NOMO-1 treated with DMSO at 0.1 percent for 48 hours (cell line): Measurements from ENCODE around the gene IQGAP2.
A peak's percentile ranks its signal among the peaks of the same experiment; 100 is the strongest.

Experiments used
- DNase-seq: peaks from one replicate; lab custom pipeline; 2025; ENCODE audit not compliant: unreplicated experiment; lab: John Stamatoyannopoulos, UW

The IQGAP2 gene

DNA sequence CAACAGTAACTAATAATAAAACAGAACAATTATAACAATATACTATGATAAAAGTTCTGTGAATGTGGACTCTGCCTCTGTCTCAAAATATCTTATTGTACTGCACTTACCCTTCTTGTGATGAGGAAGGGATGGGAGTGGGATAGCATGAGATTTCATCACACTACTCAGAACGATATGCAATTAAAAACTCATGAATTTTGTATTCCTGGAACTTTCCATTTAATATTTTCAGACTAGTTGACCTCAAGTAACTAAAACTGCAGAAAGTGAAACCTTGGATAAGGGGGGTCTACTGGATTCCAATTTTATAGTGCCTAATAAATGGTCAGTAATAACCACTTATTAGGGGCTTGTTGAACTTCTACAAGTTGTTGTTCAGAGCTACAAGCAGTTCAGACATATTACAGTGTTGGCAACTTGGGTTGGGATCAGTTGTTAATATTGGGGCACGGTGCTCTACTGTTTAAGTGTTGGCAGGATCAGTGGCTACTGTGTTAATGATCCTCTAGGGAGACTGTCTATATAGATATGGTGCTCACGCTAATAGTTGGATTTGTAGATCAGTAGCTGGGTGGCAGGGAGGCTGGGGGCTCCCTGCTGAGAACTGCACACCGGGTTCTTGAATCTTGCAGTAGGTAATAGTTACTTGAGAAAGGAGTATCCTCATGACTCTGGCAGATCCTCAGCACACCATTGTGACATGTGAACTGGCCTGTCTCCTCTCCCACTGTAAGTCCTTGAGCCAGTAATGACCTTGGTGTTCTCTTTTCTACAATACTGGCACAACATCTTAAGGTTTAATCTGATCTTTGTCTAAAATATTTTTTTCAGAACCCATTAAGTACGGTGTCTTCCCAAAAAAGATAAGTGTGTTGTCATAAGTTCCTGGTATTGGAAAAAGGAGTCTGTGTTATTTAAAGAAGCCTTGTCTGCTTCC lies 158.1 kb downstream of the IQGAP2 start:
- DNase-seq, result no peak

DNA sequence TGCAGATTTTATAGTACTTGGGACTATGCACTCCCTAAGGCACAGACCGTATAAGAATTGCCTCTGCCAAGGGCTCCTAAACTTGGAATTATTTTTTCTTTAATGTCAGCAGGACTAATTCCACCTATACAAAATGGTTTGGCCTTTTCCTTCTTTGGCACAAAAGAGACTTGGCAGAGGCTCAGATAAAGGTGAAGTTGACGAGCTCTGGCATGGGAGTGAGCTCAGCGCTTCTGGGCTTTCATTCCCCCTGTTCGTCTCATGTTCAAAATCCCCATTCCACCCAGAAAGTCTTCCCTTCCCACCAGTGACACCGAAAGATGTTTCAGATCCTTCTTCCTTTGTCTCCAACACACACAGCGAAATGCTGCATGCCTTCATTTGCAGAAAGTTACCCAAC lies 158.9 kb downstream of the IQGAP2 start:
- DNase-seq, result no peak

DNA sequence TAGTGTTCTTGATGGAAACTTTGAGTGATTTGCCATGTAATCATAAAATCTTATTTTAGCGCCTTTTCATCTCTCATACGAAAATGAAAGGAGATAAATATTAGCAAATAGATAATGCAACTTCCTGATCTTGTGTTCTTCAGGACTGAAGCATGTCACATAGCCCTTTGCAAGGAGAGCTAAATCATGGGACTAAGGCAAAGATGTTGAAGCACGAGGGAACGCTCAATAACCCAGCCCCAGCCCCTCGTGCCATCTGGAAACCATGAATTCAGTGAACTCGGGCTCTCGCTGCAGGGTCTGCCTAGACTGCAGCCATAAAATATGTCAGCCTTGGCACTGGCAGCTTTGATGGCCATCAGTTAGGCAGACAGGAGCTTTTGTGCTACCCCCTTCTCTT lies 161.9 kb downstream of the IQGAP2 start:
- DNase-seq, result no peak

DNA sequence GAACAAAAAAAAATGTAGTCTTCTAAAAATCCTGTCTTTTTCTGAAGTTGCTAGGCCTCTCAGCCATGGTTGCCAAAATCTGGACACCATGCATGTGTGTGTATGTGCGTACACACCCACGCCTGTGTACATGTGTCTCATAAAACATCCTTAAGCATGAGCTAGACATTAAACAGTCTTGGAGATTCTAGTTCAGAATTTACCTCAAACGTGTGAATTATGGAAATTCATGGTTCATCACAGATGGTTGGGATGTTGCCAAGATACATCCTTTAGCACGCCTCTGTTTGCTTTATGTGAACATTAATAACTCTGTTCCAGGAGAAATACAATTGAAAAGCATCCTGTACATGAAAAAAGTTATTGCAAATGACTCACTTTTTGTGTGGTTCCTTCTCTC lies 167.1 kb downstream of the IQGAP2 start:
- DNase-seq, result no peak

DNA sequence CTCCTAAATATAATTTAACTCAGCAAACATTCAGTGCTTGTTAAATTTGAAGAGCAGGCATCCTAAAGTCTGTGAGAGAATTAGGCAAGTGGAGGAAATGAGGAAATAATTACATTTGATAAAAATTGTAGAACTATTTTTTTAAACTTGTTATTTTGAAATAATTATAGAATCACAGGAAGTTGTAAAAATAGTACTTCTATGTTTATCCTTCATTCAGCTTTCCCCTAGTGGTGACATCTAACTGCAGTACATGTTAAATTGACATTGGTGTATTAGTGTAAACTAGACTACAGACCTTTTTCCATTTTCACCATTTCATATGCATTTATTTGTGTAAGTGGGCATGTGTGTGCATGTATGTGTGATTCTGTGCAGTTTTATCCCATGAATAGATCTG lies 168.5 kb downstream of the IQGAP2 start:
- DNase-seq, result peak; percentile 61

DNA sequence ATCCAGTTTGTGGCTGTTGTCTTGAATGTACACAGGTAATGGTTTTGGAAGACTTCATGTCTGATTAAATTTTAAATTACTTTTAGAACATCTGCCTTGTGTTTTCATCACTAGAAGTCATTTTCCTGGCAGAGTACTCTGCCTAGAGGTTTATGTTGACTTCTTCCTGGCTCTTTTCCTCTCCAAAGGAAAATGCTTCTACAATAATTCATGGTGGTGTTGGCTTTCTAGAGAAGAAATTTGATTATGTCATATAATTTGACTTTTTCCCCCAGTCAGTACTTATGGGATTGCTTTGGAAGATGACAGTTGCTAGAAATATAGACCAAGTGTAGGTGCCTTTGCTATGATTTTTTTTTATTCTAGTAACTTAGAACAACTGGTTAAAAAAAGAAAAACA lies 173.4 kb downstream of the IQGAP2 start:
- no peak for DNase-seq

DNA sequence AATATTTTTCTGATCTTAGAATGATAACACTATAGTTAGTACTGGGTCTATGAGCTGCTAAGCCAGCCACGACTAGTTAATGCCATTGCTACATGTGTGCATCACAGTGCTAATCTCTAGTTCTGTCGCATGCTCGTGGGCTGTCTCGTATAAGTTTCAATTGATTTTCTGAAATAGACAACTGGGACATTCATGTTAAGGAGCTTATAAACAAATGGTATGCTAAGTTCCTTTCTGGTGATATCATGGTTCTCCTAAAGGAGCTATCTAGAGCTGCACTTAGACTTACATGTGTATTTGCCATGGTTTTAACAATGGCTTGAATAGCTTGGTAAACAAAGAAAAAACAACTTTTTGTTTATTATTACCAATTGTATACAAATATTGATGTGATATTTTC lies 173.9 kb downstream of the IQGAP2 start:
- DNase-seq, result no peak

DNA sequence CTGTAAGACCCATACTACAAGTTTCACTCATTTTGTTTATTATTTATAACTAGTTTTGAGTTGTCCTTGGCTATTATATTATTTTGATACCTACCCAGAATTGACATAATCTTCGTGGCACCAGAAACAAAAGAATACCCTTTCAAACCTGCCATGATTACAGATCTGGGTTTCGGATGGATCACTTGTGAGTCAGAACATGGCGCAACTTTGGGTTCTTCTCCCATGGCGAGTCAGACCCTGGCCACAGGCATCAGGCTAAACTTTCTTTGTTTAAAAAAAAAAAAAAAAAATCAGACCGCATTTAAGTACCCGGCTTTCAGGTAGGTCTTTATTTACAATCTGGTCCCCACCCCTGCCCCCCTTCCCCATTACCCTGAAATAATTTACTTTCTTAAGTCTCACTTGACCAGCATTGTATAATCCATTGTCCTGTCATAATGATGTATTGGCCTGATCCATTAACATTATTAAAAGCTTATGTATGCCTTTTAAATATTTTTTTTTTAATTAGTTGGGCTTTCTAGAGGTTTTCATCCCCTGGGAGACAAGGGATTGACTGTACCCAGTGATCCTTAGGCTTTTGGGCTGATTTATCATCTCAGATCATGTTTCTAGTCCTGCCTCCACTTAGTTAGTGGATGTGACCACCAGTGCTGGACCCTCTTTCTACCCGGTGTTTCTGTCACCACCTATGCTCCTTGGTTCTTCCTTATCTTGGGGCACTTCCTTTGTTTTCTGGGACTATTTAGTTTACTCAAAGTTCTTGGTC lies 176.3 kb downstream of the IQGAP2 start:
- no peak for DNase-seq

DNA sequence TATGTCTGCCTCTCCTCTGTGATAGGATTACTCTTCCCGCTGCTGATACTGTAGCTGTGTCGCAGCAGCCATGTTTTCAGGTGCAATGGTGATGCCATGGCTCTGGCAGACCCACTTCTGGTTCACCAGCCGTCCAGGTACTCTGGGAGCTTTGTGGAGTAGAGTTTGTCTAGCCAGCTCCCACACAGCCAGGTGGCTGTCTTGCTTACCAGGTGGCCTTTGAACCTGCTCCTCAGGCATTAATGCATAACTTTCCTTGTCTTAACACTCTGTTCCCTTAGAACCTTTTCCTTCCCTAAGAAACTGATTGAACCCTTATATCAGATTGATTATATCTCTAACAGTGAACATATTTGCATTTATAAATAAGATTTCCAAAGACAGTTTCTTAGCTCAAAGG lies 177.9 kb downstream of the IQGAP2 start:
- no peak for DNase-seq

DNA sequence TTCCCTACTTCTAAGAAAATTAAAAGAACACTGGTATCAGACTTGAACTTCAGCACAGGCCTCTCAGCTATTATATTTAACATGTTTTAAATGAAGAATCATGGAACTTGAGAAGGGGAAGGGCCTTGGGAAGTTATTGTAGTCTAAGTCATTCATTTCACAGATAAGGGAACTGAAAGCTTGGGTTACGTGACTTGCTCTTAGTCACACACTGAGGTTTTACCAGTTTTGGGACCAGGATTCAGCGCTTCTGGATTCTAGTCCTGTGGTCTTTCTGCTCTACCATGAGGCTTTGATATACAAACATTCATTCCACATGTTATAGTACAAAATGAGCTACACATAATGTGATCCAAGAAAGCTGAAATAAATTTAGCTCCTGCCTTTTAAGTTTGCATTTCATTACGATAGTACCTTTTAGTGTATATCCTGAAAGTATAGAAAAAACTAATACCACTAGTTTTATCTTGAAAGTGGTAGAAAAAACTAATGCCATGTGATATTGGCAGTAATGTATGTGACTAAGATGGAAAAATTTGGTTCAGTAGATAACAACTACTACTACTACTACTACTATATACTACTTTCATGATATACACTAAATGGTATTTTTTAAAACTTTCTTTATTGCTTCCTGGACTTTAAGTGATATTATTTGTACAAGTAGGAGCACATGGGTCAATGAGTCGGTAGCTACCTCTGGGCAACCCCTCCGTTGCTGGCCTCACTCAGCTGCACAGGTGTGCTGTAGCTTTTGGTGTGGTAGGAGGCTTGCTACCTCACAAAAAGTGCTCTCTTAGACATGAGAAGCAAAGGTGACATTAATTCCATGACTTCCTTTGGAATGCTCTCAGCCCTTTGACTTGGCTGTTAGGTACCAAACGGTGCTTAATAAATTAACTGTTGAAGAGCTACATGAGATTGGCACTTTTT lies 179.4 kb downstream of the IQGAP2 start:
- peak; percentile 94 for DNase-seq

DNA sequence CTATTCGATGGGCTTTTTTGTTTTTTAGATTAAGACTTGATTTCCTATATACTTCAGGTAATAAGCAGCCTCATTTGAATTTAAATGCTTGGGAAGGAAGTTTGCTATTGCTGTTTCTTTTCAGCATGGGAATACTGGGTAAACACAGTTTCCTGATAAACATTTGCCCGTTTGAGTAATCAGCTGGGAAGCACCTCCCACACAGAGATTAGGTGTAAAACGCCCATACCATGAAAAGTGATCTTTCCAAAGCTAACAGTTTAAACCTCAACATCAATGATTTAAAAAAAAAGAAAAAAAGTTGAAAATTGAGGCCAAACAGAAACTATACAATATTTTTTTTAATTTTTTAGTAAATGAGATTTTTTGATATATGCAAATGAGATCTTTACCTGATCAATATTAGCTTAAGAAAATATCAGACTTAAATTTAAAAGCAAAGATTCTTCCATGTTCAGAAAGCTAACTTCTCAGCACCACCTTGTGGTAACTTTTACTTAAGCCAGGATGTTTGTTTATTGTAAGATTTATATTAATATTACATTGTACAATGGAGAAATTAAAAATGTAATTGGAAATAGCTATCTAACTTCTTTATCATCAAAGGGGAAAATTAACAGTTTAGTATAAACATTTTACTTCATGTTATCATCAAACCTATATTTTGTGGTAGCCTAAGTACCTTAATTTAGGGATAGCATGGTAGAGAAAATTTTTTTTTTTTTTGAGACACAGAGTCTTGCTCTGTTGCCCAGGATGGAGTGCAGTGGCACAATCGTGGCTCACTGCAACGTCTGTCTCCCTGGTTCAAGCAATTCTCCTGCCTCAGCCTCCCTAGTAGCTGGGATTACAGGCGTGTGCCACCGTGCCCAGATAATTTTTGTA lies 180.3 kb downstream of the IQGAP2 start:
- DNase-seq, result no peak

DNA sequence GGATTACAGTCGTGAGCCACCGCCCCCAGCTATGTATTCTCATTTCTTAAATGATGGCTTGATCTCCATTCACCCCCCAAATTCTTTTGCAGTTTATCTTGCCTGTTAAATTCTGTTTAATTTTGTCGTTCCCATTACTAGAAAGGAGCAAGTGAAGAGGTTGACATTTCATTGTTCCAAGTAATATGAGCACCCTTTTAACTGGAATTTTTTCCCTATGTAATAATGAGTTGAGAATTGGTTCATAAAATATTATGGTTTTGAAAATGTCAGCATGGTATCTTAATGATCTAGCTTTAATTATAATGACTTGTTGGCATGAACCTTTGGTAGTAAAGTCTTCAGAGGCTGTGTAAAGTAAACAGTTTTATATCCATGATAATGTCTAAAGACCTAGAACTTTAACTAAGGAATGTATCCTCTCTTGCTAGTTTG lies 182.7 kb downstream of the IQGAP2 start:
- DNase-seq, result no peak

DNA sequence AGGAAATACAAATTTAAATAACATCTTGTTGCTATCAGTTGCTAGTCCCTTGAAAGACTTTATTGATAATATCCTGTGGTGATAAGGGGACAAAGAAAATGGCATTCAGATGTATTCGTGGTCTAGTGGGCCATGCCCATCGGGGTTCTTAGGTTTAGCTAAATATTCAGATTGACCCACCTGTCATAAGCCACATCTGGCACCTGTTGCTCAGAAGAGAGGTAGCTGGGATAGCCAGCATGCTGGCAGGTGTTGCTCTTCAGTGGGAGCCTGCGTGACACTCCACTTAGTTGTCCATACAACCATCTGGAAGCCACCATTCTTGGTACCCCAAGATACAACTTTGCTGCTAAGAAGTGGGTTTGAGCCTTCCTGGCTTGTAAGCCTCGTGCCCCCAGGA lies 183.4 kb downstream of the IQGAP2 start:
- DNase-seq, result no peak

DNA sequence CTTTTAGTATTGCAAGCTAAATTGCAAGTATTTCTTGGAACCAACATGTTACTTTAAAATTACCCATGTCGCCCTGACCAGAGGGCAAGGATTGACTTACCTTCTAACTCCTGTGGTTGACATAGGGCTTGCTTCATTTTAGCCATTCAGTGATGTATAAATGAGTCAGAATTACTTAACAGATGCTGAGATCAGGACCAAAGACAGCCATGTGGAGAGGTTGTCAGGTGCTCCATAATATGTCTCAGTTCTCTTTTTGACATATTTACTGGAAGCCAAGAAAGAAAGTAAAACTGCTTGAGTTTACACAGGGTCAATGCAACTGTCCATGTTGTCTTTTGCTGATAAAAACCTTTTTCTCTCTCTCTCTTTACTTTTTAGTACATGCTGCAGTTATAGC lies 186.9 kb downstream of the IQGAP2 start:
- DNase-seq, result no peak

DNA sequence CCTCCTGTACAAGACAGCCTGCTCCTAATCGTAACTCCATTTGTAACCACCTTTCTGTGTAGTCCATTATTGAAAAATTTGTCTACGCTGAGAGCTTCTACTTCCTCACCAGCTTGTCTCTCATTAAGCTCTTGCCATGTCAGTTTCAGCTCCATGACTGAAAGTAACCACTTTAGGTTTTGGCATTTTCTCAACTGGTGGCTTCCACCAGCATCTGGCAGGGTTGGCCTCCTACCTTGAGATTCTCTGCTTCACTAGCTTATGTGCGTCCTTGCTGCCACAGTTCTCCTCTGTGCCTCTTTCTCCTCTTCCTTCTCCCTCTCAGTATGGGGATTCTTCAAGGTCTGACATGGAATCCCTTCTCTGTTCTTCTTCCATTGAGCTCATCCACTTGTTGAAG lies 188.3 kb downstream of the IQGAP2 start:
- no peak for DNase-seq

DNA sequence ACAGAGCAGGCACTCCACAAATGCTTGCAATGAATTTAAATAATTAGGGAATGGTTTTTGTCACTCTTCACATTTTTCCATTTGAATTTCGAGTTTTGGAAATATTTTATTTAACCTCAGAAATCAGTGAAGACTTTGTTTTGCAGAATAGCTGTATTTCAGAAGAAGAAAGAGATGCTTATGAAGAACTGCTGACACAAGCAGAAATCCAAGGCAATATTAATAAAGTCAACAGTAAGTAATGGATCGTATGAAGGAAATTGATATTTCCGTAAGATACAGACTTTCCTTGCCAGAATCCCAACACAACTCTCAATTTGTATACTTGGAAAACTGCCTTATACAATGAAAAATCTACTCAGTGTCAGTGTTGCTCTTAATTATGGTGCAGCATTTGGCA lies 189.6 kb downstream of the IQGAP2 start:
- no peak for DNase-seq

DNA sequence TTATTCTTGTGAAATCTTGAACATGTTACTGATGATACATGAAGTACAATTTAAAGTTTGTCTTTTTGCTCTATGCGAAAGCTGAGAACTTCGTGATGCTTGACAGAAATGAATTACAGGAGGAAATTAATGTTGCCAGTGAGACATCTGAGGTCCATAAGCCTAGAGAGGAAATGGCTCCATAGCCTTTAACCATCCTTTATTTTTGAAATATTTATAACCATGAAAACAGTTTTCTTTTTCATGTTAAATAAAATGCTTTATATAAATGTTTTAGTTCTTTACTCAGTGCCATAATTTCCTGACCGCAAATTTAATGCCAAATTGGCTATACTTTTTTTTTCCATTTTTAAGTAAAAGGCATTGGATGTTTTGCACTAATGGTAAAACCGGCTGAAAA lies 191.0 kb downstream of the IQGAP2 start:
- DNase-seq, result no peak

DNA sequence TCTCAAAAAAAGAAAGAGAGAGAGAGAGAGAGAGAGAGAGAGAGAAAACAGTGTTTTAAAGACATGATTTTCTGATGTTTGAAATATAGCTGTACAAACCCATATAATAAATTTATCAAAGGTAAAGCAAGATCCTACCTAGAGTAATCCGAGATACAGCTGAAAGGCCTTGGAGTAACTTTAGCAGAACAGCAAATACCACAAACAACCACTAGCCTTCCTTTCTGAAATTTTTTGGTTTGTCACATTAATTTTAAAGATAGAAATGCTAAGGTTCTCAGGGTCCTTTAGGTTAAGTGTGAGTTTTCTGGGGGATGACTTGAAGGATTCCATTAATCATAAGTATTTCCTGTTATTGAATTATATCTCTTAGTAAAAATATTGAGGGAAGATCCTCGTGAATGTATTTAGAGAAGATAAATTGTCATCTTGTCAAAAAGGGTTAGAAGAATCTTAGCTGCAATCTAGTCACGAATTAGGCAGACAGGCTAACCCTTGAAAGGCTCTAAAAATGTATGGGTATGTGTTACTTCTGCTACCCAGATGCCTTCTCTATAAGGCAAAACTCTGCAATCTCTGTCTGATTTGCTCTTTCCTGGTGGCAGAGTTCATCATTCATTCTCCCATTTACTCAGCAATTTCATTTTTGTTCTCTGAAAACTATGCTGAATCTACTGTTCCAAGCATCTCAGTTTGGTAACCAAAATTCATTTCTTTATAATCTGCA lies 192.8 kb downstream of the IQGAP2 start:
- no peak for DNase-seq

DNA sequence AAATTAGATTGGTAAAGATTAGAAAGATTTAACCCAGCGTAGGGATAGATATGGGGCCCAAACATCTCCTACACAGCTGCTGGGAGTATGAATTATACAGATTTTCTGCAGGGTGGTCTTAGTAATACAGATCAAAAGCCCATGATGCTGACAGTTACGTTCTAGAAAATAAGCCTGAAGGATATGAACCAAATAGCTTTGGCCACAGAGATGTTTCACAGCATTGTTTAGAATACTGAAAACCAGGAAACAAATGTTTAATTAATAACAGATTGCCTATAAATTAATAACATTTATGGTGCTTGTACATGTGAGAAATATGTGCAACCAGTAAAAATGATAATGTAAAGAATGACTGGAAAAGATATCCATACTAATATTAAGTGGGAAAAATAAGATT lies 195.4 kb downstream of the IQGAP2 start:
- DNase-seq, result no peak

DNA sequence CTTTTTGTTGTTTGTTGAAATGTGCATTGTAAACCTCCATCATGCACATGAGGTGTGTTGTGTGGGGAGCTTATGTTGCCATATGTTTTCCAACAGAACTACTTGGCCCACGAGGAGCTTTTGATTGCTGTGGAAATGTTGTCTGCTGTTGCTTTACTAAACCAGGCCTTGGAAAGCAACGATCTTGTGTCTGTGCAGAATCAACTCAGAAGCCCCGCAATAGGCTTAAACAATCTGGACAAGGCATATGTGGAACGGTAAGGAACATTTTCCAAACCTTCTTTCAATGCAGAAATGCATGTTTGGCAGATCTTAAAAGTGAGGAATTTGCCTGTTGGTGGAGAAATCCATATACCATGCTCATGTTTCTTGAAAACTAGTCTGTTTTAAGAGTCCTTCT lies 197.6 kb downstream of the IQGAP2 start:
- DNase-seq, result no peak
